CD14-positive monocyte (primary cell): ENCODE results near the gene RAB1A. TPM values are rescaled to one million over a fixed set of nuclear protein-coding genes. Genes with fewer than 3 reads are reported as not detected.

Source experiments
- DNase-seq, 3 donors: peaks; one replicate each; pipeline ENCODE4 v3.0.0-alpha.2; 2011 to 2022
- H2AFZ ChIP-seq: 2 replicates; pipeline ENCODE4 v1.6.0; 2012; ENCODE audit warnings: mild to moderate bottlenecking, low read depth, low read length, inconsistent platforms; ENCODE audit not compliant: insufficient read depth, poor library complexity, severe bottlenecking
- H3K27ac ChIP-seq, 2 donors: 1 replicate in 1 of 2; 2 replicates in 1 of 2; pipeline ENCODE4 v1.5.1; 2012 to 2013; ENCODE audit warnings: low read length in 2 of 2, control low read depth in 1 of 2, inconsistent platforms in 1 of 2, low read depth in 1 of 2, mild to moderate bottlenecking in 1 of 2
- H3K27me3 ChIP-seq, 2 donors: one replicate each; pipeline versions ENCODE4 v1.6.0 to v1.6.1; 2011 to 2013; ENCODE audit warnings: low read length in 2 of 2; ENCODE audit not compliant: control insufficient read depth in 2 of 2, insufficient read depth in 2 of 2
- H3K36me3 ChIP-seq, 2 donors: replicated peaks in 1 of 2; 1 replicate in 1 of 2; 2 replicates in 1 of 2; pipeline versions ENCODE4 v1.5.1 to v1.6.1; 2012 to 2013; ENCODE audit warnings: low read length in 2 of 2, control low read depth in 1 of 2, inconsistent platforms in 1 of 2, mild to moderate bottlenecking in 1 of 2; ENCODE audit not compliant: insufficient read depth in 2 of 2, control insufficient read depth in 1 of 2
- H3K4me1 ChIP-seq, 2 donors: 1 replicate in 1 of 2; 2 replicates in 1 of 2; pipeline versions ENCODE4 v1.5.1 to v1.6.1; 2012 to 2013; ENCODE audit warnings: low read length in 2 of 2, control low read depth in 1 of 2, inconsistent platforms in 1 of 2, mild to moderate bottlenecking in 1 of 2, moderate library complexity in 1 of 2; ENCODE audit not compliant: insufficient read depth in 2 of 2, control insufficient read depth in 1 of 2
- H3K4me2 ChIP-seq: replicated peaks from 2 replicates; pipeline ENCODE3; 2012; ENCODE audit warnings: low read length, moderate library complexity, mild to moderate bottlenecking; ENCODE audit not compliant: poor library complexity, severe bottlenecking; ENCODE audit errors: extremely low read depth
- H3K4me3 ChIP-seq, 3 experiments: fragments of 200-600 bp in 1 of 3; sonication (generic) in 1 of 3; replicated peaks in 1 of 3; 1 replicate in 2 of 3; 2 replicates in 1 of 3; pipeline ENCODE4 v1.5.1; 2011 to 2013; ENCODE audit warnings: low read length in 3 of 3, mild to moderate bottlenecking in 3 of 3, control low read depth in 2 of 3, low read depth in 2 of 3, inconsistent platforms in 1 of 3, moderate library complexity in 1 of 3
- H3K79me2 ChIP-seq: 2 replicates; pipeline ENCODE4 v1.6.0; 2012; ENCODE audit warnings: mild to moderate bottlenecking, control low read depth, inconsistent platforms, low read length, moderate library complexity; ENCODE audit not compliant: insufficient read depth
- H3K9ac ChIP-seq: 2 replicates; pipeline ENCODE4 v1.6.0; 2017; ENCODE audit warnings: low read length, mild to moderate bottlenecking; ENCODE audit not compliant: insufficient read depth, poor library complexity, severe bottlenecking
- H3K9me3 ChIP-seq, 2 donors: replicated peaks in 1 of 2; 1 replicate in 1 of 2; 2 replicates in 1 of 2; pipeline versions ENCODE4 v1.5.1 to v1.6.1; 2012 to 2013; ENCODE audit warnings: low read length in 2 of 2, control low read depth in 1 of 2; ENCODE audit not compliant: control insufficient read depth in 1 of 2, insufficient read depth in 1 of 2
- H4K20me1 ChIP-seq: 2 replicates; pipeline ENCODE4 v1.6.0; 2012; ENCODE audit warnings: mild to moderate bottlenecking, low read length, control low read depth, moderate library complexity; ENCODE audit not compliant: insufficient read depth
- H3K27ac Mint-ChIP-seq, 7 donors: one replicate each; pipeline ENCODE4 v1.8.0; 2020; ENCODE audit warnings: mild to moderate bottlenecking in 7 of 7, mixed read lengths in 7 of 7, moderate library complexity in 6 of 7, inconsistent platforms in 2 of 7
- H3K27me3 Mint-ChIP-seq, 3 donors: one replicate each; pipeline ENCODE4 v1.8.0; 2021 to 2022; ENCODE audit warnings: low read depth in 3 of 3, mild to moderate bottlenecking in 3 of 3, mixed read lengths in 3 of 3, moderate library complexity in 3 of 3, inconsistent platforms in 1 of 3
- H3K36me3 Mint-ChIP-seq, 2 donors: one replicate each; pipeline ENCODE4 v1.8.0; 2020; ENCODE audit warnings: mixed read lengths in 2 of 2, inconsistent platforms in 1 of 2, mild to moderate bottlenecking in 1 of 2
- H3K4me1 Mint-ChIP-seq: one replicate; pipeline ENCODE4 v1.8.0; 2020; ENCODE audit warnings: mild to moderate bottlenecking, mixed read lengths
- H3K4me3 Mint-ChIP-seq, 2 donors: one replicate each; pipeline ENCODE4 v1.8.0; 2020; ENCODE audit warnings: mild to moderate bottlenecking in 2 of 2, mixed read lengths in 2 of 2, moderate library complexity in 1 of 2
- H3K9me3 Mint-ChIP-seq, 7 donors: one replicate each; pipeline ENCODE4 v1.8.0; 2020 to 2022; ENCODE audit warnings: mixed read lengths in 7 of 7, mild to moderate bottlenecking in 6 of 7, moderate library complexity in 6 of 7, inconsistent platforms in 2 of 7
- CTCF ChIP-seq: fragments of 200-600 bp; IDR thresholded peaks from one replicate; pipeline ENCODE4 v1.8.0; 2022; ENCODE audit warnings: antibody characterized with exemption, mild to moderate bottlenecking
- WGBS: methylation state at CpG from one replicate; pipeline ENCODE4 v1.1.5; 2013; ENCODE audit warnings: missing lambda C conversion rate; ENCODE audit not compliant: insufficient coverage; 5-methylcytosine and 5-hydroxymethylcytosine counted together
- intact Hi-C, 2 donors: fragments of 100-400 bp; cut with micrococcal nuclease; formaldehyde crosslinking; loops; one replicate each; pipeline versions ENCODE4 v1.15.0 to v1.15.1; 2023
- polyA plus RNA-seq, 3 donors: library from polyadenylated mRNA; depleted of rRNA in 1 of 3; unstranded in 2 of 3; stranded (reverse) in 1 of 3; fragments of 300-500 nt in 2 of 3; fragments of >200 nt in 1 of 3; fragmentation: Illumina TruSeq in 2 of 3; gene quantifications; 1 replicate in 2 of 3; 2 replicates in 1 of 3; pipeline ENCODE4 v1.2.3, GENCODE V29; 2012 to 2021

The RAB1A gene
- polyA plus RNA-seq, 3 donors: 106 to 124 (median 110) TPM

GRCh38 chr2:65136253-65136652, 6.3 kb upstream of the RAB1A start:
- no peak overlapping the region for H3K9ac ChIP-seq
- H3K27me3 ChIP-seq: no peaks in the 10 kb centered on the region
- Mint-ChIP-seq H3K27me3 (peaks cover 0 to 6% (median 3%) of the 10 kb centered on the region in 3 donors), H3K27ac (peak overlapping the region in 1 of 7 donors; percentile 42), H3K36me3 (no peaks in the 10 kb centered on the region), H3K4me3 (no peak overlapping the region), H3K9me3 (no peaks in the 10 kb centered on the region), H3K4me1 (peaks cover 4% of the 10 kb centered on the region)
- H3K9me3 ChIP-seq: no peaks in the 10 kb centered on the region
- H3K27ac ChIP-seq: no peak overlapping the region
- no peak overlapping the region for H3K4me3 ChIP-seq
- no peak for DNase-seq
- WGBS: no CpG with 5 or more reads among the region's 1 CpG
- no peaks in the 10 kb centered on the region for H4K20me1 ChIP-seq
- H2AFZ ChIP-seq: no peak overlapping the region
- no peak for TF ChIP-seq CTCF
- H3K36me3 ChIP-seq: no peaks in the 10 kb centered on the region
- no peaks in the 10 kb centered on the region for H3K79me2 ChIP-seq
- H3K4me2 ChIP-seq: no peak overlapping the region
- intact Hi-C loops: no loop called here
- H3K4me1 ChIP-seq: no peaks in the 10 kb centered on the region

- peaks cover 0 to 8% (median 0%) of the 10 kb centered on the region in 3 donors for H3K27me3 Mint-ChIP-seq
- Histone ChIP-seq H3K36me3 (no peaks in the 10 kb centered on the region), H3K79me2 (peaks cover 15% of the 10 kb centered on the region), H3K9ac (no peak overlapping the region), H3K4me1 (peaks cover 6% of the 10 kb centered on the region in 2 donors), H2AFZ (no peak overlapping the region), H4K20me1 (peaks cover 3% of the 10 kb centered on the region), H3K9me3 (no peaks in the 10 kb centered on the region), H3K27me3 (no peaks in the 10 kb centered on the region), H3K4me3 (no peak overlapping the region), H3K4me2 (no peak overlapping the region), H3K27ac (no peak overlapping the region)
- no peak overlapping the region for H3K27ac Mint-ChIP-seq
- H3K4me1 Mint-ChIP-seq: peaks cover 11% of the 10 kb centered on the region
- H3K4me3 Mint-ChIP-seq: no peak overlapping the region
- DNase-seq: no peak
- H3K36me3 Mint-ChIP-seq: peaks cover 0 to 1% of the 10 kb centered on the region in 2 donors
- intact Hi-C loops: loop anchor here in 1 of 2 donors (5.0 kb wide), 1 partner anchor 93 kb away; the partner anchor contains the start of gene ACTR2
- peaks cover 0 to 3% (median 0%) of the 10 kb centered on the region in 7 donors for H3K9me3 Mint-ChIP-seq
- TF ChIP-seq CTCF: no peak
- 100% methylated on average over 1 of the region's 7 CpGs for WGBS
Observed at GRCh38 chr2:65134158-65134557, 4.3 kb upstream of the RAB1A start.
